Measurements from ENCODE around the gene KNCN.

Gene KNCN

GRCh38 chr1:46497020-46497419 is 54.4 kb downstream of the KNCN start:
- DNase-seq: no peak

GRCh38 chr1:46496505-46496904 is 54.9 kb downstream of the KNCN start:
- no peak for DNase-seq

GRCh38 chr1:46495778-46496177 is 55.7 kb downstream of the KNCN start:
- DNase-seq: no peak

Measured in suppressor macrophage treated with lipopolysaccharide for 1 hour (primary cell).